ENCODE measurements around the gene KIAA1958. TPM values are rescaled to one million over a fixed set of nuclear protein-coding genes. Genes with fewer than 3 reads are reported as not detected.

KIAA1958 gene
- total and polyA plus RNA-seq, 4 donors: 0.99 to 7.1 (median 3.3) TPM

DNA sequence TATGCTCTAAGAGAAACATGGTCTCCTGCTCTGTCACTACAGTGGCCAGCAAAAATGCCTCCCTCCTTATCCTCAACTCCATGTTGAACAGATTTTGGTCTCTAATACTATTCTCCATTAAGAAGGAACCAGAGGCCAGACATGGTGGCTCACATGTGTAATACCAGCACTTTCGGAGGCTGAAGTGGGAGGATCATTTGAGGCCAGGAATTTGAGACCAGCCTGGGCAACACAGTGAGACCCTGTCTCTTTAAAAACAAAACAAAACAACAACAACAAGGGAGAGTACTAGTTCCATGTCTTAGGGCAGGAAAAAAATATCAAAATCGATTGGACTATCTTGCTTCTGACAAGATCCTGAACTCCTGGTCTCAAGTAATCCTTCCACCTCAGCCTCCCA is 216.7 kb downstream of the KIAA1958 start:
- H3K9me3 ChIP-seq (ENCODE audit: control insufficient read depth in 4 of 4, low read length in 3 of 4): no peaks in the 10 kb centered on the region
- no peaks in the 10 kb centered on the region for H3K27me3 ChIP-seq (ENCODE audit: control insufficient read depth in 4 of 4, insufficient read depth in 4 of 4, low read length in 3 of 4)
- no peak overlapping the region for H3K27ac ChIP-seq (ENCODE audit: low read depth in 1 of 2, low read length in 2 of 2)
- no peak for DNase-seq (ENCODE audit: low spot score)
- WGBS: 93% methylated on average over 2 of the region's 2 CpGs
- TF ChIP-seq TAF1 (conservative IDR thresholded peaks at IDR 0.05) (no peak), YY1 (IDR thresholded peaks at IDR 0.05) (no peak), HNF4G (IDR thresholded peaks at IDR 0.05) (no peak), JUND (IDR thresholded peaks at IDR 0.05) (no peak), SP1 (IDR thresholded peaks at IDR 0.05) (no peak), HNF4A (conservative IDR thresholded peaks at IDR 0.05) (no peak), FOXA2 (IDR thresholded peaks at IDR 0.05) (no peak), NR2F2 (IDR thresholded peaks at IDR 0.05) (no peak), FOXA1 (IDR thresholded peaks at IDR 0.05) (no peak), EGR1 (IDR thresholded peaks at IDR 0.05; ENCODE audit: low read depth in 2 of 2) (no peak), GABPA (IDR thresholded peaks at IDR 0.05 in 1 of 2, conservative IDR thresholded peaks at IDR 0.05 in 1 of 2) (no peak), RAD21 (IDR thresholded peaks at IDR 0.05) (no peak)
- TF ChIP-seq, protein P1, sequence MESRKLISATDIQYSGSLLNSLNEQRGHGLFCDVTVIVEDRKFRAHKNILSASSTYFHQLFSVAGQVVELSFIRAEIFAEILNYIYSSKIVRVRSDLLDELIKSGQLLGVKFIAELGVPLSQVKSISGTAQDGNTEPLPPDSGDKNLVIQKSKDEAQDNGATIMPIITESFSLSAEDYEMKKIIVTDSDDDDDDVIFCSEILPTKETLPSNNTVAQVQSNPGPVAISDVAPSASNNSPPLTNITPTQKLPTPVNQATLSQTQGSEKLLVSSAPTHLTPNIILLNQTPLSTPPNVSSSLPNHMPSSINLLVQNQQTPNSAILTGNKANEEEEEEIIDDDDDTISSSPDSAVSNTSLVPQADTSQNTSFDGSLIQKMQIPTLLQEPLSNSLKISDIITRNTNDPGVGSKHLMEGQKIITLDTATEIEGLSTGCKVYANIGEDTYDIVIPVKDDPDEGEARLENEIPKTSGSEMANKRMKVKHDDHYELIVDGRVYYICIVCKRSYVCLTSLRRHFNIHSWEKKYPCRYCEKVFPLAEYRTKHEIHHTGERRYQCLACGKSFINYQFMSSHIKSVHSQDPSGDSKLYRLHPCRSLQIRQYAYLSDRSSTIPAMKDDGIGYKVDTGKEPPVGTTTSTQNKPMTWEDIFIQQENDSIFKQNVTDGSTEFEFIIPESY (IDR thresholded peaks at IDR 0.05): no peak
- TF ChIP-seq, protein P2, sequence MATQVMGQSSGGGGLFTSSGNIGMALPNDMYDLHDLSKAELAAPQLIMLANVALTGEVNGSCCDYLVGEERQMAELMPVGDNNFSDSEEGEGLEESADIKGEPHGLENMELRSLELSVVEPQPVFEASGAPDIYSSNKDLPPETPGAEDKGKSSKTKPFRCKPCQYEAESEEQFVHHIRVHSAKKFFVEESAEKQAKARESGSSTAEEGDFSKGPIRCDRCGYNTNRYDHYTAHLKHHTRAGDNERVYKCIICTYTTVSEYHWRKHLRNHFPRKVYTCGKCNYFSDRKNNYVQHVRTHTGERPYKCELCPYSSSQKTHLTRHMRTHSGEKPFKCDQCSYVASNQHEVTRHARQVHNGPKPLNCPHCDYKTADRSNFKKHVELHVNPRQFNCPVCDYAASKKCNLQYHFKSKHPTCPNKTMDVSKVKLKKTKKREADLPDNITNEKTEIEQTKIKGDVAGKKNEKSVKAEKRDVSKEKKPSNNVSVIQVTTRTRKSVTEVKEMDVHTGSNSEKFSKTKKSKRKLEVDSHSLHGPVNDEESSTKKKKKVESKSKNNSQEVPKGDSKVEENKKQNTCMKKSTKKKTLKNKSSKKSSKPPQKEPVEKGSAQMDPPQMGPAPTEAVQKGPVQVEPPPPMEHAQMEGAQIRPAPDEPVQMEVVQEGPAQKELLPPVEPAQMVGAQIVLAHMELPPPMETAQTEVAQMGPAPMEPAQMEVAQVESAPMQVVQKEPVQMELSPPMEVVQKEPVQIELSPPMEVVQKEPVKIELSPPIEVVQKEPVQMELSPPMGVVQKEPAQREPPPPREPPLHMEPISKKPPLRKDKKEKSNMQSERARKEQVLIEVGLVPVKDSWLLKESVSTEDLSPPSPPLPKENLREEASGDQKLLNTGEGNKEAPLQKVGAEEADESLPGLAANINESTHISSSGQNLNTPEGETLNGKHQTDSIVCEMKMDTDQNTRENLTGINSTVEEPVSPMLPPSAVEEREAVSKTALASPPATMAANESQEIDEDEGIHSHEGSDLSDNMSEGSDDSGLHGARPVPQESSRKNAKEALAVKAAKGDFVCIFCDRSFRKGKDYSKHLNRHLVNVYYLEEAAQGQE (IDR thresholded peaks at IDR 0.05): no peak
- TF ChIP-seq, protein P3, sequence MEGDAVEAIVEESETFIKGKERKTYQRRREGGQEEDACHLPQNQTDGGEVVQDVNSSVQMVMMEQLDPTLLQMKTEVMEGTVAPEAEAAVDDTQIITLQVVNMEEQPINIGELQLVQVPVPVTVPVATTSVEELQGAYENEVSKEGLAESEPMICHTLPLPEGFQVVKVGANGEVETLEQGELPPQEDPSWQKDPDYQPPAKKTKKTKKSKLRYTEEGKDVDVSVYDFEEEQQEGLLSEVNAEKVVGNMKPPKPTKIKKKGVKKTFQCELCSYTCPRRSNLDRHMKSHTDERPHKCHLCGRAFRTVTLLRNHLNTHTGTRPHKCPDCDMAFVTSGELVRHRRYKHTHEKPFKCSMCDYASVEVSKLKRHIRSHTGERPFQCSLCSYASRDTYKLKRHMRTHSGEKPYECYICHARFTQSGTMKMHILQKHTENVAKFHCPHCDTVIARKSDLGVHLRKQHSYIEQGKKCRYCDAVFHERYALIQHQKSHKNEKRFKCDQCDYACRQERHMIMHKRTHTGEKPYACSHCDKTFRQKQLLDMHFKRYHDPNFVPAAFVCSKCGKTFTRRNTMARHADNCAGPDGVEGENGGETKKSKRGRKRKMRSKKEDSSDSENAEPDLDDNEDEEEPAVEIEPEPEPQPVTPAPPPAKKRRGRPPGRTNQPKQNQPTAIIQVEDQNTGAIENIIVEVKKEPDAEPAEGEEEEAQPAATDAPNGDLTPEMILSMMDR (IDR thresholded peaks at IDR 0.05; ENCODE audit: low read depth, low read length, missing input control): no peak
- TF ChIP-seq, protein P4, sequence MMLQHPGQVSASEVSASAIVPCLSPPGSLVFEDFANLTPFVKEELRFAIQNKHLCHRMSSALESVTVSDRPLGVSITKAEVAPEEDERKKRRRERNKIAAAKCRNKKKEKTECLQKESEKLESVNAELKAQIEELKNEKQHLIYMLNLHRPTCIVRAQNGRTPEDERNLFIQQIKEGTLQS (IDR thresholded peaks at IDR 0.05): no peak
- no peak overlapping the region for H3K9ac ChIP-seq (ENCODE audit: low read depth in 1 of 2, low read length in 2 of 2)
- H3K4me3 ChIP-seq (ENCODE audit: low read depth in 1 of 3, low read length in 3 of 3): no peak overlapping the region
- peaks cover 0 to 5% (median 0%) of the 10 kb centered on the region in 4 donors for H3K4me1 ChIP-seq (ENCODE audit: control insufficient read depth in 4 of 4, insufficient read depth in 4 of 4, low read length in 3 of 4)
- H3K36me3 ChIP-seq (ENCODE audit: control insufficient read depth in 4 of 4, insufficient read depth in 3 of 4, low read depth in 1 of 4, low read length in 3 of 4): peaks cover 0 to 2% (median under 1%) of the 10 kb centered on the region in 4 donors

Measured in liver (tissue), 9 donors.